Effector memory CD4-positive, alpha-beta T cell (primary cell): ENCODE measurements around the gene PPY.
"Not testable (repeated sequence)": the region's sequence is repeated elsewhere in the genome, so short reads cannot be mapped to it uniquely, and the experiment has no call there.

Experiments
- DNase-seq, 3 donors: peaks; one replicate each; pipeline ENCODE4 v3.0.0-alpha.2; 2020
- H3K27ac ChIP-seq: 2 replicates; pipeline ENCODE4 v1.7.0; 2013; ENCODE audit warnings: mild to moderate bottlenecking, low read length, moderate library complexity; ENCODE audit not compliant: insufficient read depth, poor library complexity, severe bottlenecking
- H3K27me3 ChIP-seq: replicated peaks from 2 replicates; pipeline ENCODE4 v1.7.0; 2013; ENCODE audit warnings: mild to moderate bottlenecking, low read length; ENCODE audit not compliant: insufficient read depth, control insufficient read depth, poor library complexity, severe bottlenecking
- H3K36me3 ChIP-seq: 2 replicates; pipeline ENCODE4 v1.7.0; 2013; ENCODE audit warnings: mild to moderate bottlenecking, low read length, moderate library complexity; ENCODE audit not compliant: control insufficient read depth, insufficient read depth
- H3K4me1 ChIP-seq: 2 replicates; pipeline ENCODE4 v1.7.0; 2013; ENCODE audit warnings: low read length, mild to moderate bottlenecking; ENCODE audit not compliant: control insufficient read depth, insufficient read depth, poor library complexity, severe bottlenecking
- H3K4me3 ChIP-seq: 2 replicates; pipeline ENCODE4 v1.7.0; 2013; ENCODE audit warnings: low read length, low read depth, mild to moderate bottlenecking; ENCODE audit not compliant: insufficient read depth, poor library complexity, severe bottlenecking
- H3K9me3 ChIP-seq: 2 replicates; pipeline ENCODE4 v1.7.0; 2013; ENCODE audit warnings: mild to moderate bottlenecking, low read length, moderate library complexity; ENCODE audit not compliant: control insufficient read depth

PPY gene

GRCh38 chr17:43950554-43950953, 8.3 kb upstream of the PPY start:
- Histone ChIP-seq H3K36me3 (no peaks in the 10 kb centered on the region), H3K27ac (no peak overlapping the region), H3K9me3 (no peaks in the 10 kb centered on the region), H3K4me1 (no peaks in the 10 kb centered on the region), H3K27me3 (peaks cover 8% of the 10 kb centered on the region), H3K4me3 (no peak overlapping the region)
- DNase-seq = no peak

- Histone ChIP-seq H3K4me1 (no peaks in the 10 kb centered on the region), H3K27me3 (peaks cover 8% of the 10 kb centered on the region), H3K4me3 (no peak overlapping the region), H3K27ac (no peak overlapping the region), H3K36me3 (no peaks in the 10 kb centered on the region), H3K9me3 (no peaks in the 10 kb centered on the region)
- no peak for DNase-seq
Measured at GRCh38 chr17:43949781-43950180, 7.5 kb upstream of the PPY start.

- H3K4me3 ChIP-seq = no peak overlapping the region
- no peaks in the 10 kb centered on the region for H3K4me1 ChIP-seq
- no peak for DNase-seq
- H3K27me3 ChIP-seq = no peaks in the 10 kb centered on the region
- no peak overlapping the region for H3K27ac ChIP-seq
- no peaks in the 10 kb centered on the region for H3K9me3 ChIP-seq
- H3K36me3 ChIP-seq = no peaks in the 10 kb centered on the region
Measured at GRCh38 chr17:43946781-43947180, 4.5 kb upstream of the PPY start.

GRCh38 chr17:43945074-43945829, 3.0 kb upstream of the PPY start:
- H3K9me3 ChIP-seq = no peaks in the 10 kb centered on the region
- H3K27ac ChIP-seq = no peak overlapping the region
- H3K36me3 ChIP-seq = no peaks in the 10 kb centered on the region
- no peak overlapping the region for H3K4me3 ChIP-seq
- DNase-seq = no peak
- H3K27me3 ChIP-seq = no peaks in the 10 kb centered on the region
- H3K4me1 ChIP-seq = no peaks in the 10 kb centered on the region

DNA sequence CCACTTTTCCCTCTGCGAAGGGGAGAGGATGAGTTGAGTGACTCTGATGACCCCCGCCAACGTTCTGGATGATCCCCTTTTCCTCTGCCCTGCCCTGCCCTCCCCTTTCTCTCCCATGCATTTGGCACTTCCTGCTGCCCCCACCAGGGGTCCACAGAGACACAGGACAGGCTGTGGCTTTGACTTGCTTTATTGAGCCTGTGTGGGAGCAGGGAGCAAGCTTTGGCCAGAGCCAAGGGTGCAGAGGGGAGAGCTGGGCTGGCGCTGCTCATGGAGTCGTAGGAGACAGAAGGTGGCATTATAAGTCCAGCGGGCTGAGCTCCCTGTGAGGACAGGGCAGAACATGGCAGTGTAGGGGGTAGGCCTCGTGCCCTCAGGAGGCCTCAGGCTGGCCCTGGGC, 1.6 kb downstream of the PPY start:
- DNase-seq = no peak
- Histone ChIP-seq H3K27me3 (no peaks in the 10 kb centered on the region), H3K4me3 (no peak overlapping the region), H3K4me1 (peaks cover 9% of the 10 kb centered on the region), H3K27ac (no peak overlapping the region), H3K36me3 (no peaks in the 10 kb centered on the region), H3K9me3 (no peaks in the 10 kb centered on the region)

GRCh38 chr17:43939886-43940285, 2.4 kb downstream of the PPY start:
- Histone ChIP-seq H3K27ac (no peak overlapping the region), H3K27me3 (no peaks in the 10 kb centered on the region), H3K4me1 (peaks cover 9% of the 10 kb centered on the region), H3K4me3 (no peak overlapping the region), H3K36me3 (no peaks in the 10 kb centered on the region), H3K9me3 (no peaks in the 10 kb centered on the region)
- DNase-seq = no peak

GRCh38 chr17:43939452-43939851, 2.8 kb downstream of the PPY start:
- not testable (repeated sequence) for H3K9me3 ChIP-seq, H3K27me3 ChIP-seq, H3K4me1 ChIP-seq, DNase-seq, H3K36me3 ChIP-seq, H3K27ac ChIP-seq, H3K4me3 ChIP-seq

- peaks cover 9% of the 10 kb centered on the region for H3K4me1 ChIP-seq
- no peak overlapping the region for H3K27ac ChIP-seq
- H3K4me3 ChIP-seq = no peak overlapping the region
- no peaks in the 10 kb centered on the region for H3K9me3 ChIP-seq
- no peak for DNase-seq
- H3K36me3 ChIP-seq = no peaks in the 10 kb centered on the region
- no peaks in the 10 kb centered on the region for H3K27me3 ChIP-seq
Measured at GRCh38 chr17:43938838-43939182, 3.5 kb downstream of the PPY start.

GRCh38 chr17:43936434-43936833, 5.8 kb downstream of the PPY start:
- peaks cover 9% of the 10 kb centered on the region for H3K4me1 ChIP-seq
- no peaks in the 10 kb centered on the region for H3K27me3 ChIP-seq
- H3K36me3 ChIP-seq = no peaks in the 10 kb centered on the region
- no peak overlapping the region for H3K27ac ChIP-seq
- DNase-seq = no peak
- no peak overlapping the region for H3K4me3 ChIP-seq
- H3K9me3 ChIP-seq = no peaks in the 10 kb centered on the region

- H3K27me3 ChIP-seq = no peaks in the 10 kb centered on the region
Measured at GRCh38 chr17:43935926-43936261, 6.4 kb downstream of the PPY start.

More at GRCh38 chr17:43935926-43936261, 6.4 kb downstream of the PPY start:
- H3K36me3 ChIP-seq = no peaks in the 10 kb centered on the region
- H3K9me3 ChIP-seq = no peaks in the 10 kb centered on the region
- no peak for DNase-seq
- no peak overlapping the region for H3K27ac ChIP-seq
- peaks cover 9% of the 10 kb centered on the region for H3K4me1 ChIP-seq
- no peak overlapping the region for H3K4me3 ChIP-seq
